Activated CD4-positive, alpha-beta T cell treated with anti-CD3 and anti-CD28 coated beads, Interleukin-2, amount 50 U/mL, for 24 hours (primary cell): ENCODE results near the gene VSIG4.

Experiments
- DNase-seq, 2 donors: peaks; one replicate each; pipeline ENCODE4 v3.0.0-alpha.2; 2020; ENCODE audit warnings: low read depth in 1 of 2, low spot score in 1 of 2

The VSIG4 gene

DNA sequence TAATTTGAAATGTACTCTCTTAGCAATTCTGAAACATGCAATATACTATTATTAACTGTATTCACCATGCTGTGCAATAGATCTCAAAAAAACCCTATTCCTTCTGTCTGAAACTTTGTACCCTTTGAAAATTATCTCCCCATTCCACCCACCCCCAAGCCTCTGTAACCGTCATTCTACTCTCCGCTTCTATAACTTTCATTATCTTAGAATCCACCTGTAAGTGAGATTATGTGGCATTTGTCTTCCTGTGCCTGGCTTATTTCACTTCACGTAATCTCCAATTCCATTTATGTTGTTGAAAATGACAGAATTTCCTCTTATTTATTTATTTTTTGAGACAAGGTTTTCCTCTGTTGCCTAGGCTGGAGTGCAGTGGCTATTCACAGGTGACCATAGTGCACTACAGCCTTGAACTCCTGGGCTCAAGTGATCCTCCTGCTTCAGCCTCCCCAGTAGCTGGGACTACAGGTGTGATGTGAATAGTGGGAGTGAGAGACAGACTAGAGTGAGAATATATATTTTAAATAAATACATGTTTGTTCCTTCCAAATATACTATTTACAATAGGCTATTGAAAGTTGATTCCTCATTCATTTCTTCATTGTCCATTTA is 30.5 kb downstream of the VSIG4 start:
- no peak for DNase-seq

DNA sequence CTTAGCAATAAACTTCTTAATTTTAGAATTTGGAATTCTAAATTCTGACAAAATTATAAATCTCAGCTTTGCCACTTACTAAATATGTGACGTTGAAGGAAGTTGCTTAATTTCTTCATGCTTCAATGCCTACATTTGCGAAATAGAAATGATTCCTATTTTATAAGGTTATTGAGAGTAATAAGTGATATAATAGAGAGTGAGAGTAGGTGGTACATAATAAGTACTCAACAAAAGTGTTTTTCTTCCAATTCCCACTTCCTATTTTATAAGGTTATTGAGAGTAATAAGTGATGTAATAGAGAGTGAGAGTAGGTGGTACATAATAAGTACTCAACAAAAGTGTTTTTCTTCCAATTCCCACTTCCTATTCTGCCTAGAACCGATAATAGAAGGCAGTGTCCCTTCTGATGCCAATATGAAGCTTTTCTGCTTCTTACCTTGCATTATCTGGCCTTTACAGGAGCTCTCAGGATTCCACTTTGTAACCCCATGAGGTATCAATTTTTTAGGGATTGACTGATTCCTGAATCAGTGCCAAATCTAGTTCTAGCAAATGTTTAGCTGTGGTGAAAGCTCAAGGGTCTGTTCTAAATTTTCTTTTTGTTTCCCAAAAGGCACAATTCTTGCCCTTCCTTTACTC is 31.4 kb downstream of the VSIG4 start:
- DNase-seq, result no peak

DNA sequence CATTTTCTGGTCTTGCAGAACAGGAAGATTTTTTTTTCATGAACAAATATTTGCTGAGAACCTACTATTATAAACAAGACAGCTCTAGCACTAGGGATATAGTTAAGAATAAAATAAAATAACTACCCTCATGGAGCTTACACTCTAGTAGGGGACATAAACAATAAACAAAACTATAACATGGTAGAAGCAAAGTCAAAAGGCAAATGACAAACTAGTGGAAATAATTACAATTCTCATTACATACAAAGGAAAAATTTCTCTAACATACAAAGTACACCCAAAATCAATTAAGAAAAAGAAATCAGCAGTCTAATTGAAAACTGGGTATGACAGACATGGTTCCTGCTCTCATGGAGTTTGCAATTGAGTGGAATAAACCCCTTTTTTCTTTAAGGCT is 32.0 kb downstream of the VSIG4 start:
- DNase-seq, result no peak

DNA sequence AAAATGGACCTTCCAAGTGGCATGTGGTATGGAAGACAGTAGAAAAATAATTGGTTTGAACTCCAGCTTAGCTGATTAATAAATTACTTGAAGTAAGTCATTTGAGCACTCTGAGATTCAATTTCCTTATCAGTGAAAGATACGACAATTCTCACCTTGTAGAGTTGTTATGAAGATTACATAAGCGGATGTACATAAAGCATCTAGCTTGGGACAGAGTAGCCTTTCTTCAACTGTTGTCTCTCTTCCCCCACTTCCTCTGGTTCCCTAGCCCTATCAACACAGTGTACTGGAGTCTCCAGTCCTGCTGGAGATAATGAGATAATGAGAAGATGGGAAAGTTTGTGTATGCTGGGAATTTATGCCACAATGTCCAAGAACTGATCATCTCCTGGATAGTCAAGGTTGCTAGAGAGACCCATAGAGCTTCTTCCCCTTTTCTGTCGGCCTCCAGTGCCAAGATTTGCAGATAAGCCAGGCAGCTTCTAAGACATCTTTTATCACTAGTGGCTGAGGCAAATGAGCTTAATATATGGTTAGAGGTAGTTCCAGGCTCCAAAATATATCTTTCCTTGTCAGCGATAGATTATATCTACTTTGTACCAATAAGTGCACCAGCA is 33.9 kb downstream of the VSIG4 start:
- no peak for DNase-seq

DNA sequence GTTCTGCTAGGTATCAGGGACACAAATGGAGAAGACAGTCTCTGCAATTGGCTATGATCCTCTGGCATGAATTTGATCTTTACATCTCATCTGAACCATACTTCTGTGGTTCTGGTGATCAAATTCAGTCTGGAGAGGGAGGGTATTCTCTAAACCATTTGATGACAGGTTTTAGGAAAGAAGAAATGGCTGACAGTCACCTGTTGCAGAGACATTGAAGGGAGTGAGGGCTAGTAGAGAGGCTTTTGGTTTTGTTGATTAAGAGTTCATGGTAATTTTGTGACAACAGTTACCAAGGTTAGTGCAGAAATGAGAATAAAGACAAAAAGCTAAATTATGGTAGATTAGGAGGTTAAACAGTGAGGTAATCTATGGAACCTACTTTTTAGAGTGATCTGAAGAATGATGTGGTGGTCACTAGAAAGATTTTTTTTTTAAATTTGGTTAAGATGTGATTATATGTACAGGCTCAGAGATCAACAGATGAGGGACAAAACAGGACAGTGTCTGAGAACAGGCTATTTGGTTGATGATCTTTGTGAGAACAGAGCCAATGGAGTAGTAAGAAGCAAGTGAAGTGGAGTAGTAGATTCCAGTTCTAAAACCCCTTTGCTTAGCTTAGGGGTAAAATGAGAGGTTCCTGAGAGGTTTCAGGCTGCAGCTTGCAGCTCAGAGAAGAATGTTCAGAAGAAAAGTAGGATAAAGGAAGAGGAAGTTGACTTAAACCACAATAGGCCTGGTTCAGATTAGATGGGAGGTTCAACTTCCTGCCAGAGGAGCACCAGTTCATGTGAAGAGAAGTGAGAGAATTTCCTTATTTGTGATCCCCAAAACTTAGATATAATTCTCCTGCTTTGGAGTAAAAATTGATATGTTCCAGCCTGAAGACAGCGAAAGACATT is 34.7 kb downstream of the VSIG4 start:
- no peak for DNase-seq

DNA sequence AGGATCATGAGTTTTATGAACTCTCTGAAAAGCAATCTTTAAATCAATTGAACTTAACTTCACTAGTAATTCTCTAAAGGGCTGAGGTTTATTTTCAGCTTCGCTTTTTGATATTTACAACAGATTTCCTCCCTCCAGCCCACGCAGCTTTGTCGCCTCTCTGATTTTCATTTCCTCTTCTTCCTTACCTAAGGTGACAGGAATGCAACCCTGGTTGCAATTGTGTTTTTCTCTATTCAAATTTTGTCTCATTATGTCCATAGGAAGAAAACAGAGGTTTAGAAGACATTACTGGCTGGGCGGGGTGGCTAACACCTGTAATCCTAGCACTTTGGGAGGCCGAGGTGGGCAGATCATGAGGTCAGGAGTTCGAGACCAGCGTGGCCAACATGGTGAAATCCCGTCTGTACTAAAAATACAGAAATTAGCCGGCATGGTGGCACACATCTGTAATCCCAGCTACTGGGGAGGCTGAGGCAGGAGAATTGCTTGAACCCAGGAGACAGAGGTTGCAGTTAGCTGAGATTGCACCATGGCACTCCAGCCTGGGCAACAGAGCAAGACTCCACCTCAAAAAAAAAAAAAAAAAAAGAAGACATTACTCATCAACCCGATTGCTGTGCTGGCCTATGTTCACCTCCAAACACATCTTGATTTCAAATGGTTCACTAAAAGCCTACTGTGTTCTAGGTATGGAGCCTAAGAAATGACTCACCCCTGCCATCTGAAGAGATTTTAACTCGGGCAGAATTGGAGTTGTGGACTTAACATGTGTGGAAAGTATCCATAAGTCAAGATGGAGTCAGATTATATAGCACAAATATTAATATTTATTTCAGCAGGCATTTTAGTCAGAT is 36.8 kb downstream of the VSIG4 start:
- no peak for DNase-seq

DNA sequence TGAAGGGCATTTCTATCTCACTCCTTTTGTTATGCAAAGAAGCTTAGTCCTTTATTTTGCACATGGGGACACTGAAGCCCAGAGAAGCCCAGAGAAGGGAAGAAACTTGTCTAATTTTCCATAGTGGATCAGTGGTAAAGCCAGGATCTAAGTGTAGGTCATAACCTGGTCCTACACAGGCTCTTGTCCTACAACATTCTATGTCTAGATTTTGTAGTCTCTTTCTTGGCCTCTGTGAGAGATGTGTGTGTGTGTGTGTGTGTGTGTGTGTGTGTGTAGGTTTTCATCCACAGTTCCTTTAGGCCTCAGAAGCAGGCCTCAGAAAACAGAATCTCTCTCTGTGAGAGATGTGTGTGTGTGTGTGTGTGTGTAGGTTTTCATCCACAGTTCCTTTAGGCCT is 38.3 kb downstream of the VSIG4 start:
- no peak for DNase-seq

DNA sequence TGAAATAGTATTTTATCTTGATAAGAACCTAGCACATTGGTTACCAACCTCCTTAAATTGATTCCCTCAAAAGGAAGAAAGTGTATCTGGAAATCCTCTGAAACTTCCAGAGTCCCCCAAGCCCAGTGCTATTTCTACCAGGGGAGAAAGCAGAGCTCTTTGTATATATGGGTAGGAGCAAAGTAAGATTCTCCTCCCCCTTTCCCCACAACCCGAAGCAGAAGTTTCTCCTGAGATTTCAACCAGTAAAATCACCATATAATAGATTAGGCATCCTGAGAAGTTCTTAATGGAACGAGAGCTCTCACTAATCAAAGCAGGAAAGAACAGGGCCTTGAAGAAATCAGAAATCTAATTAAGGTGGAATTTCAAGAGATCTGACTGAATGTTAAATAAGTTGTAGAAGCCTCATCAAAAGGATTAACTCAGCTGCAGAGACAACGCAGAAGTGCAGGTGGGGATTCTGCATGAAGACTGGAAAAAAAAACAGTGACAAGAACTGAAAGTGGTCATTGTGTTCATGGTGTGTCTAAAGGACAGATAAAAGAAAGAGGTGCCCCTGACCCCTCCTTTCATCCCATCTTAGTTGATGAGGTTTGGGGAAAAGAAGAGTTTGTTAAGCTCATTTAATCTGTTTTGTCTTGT is 39.1 kb downstream of the VSIG4 start:
- DNase-seq, result no peak

DNA sequence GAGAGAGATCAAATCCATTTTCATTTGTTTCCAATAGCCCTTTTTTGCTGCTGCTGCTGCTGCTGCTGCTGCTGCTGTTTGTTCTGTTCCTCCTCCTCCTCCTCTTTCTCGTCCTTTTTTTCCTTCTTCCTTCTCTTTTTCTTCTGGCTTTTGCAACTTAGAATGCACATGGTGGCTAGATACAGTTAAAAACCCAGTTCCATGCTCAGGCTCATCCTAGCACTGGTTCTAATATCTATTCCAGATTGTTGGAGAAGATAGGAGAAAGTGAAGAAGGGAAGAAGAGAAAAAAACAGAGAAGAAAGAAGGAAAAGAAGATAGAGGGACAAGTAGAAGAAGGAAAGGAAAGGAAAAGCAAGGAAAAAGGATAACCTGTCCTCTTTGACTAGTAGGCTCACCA is 39.7 kb downstream of the VSIG4 start:
- DNase-seq, result no peak

DNA sequence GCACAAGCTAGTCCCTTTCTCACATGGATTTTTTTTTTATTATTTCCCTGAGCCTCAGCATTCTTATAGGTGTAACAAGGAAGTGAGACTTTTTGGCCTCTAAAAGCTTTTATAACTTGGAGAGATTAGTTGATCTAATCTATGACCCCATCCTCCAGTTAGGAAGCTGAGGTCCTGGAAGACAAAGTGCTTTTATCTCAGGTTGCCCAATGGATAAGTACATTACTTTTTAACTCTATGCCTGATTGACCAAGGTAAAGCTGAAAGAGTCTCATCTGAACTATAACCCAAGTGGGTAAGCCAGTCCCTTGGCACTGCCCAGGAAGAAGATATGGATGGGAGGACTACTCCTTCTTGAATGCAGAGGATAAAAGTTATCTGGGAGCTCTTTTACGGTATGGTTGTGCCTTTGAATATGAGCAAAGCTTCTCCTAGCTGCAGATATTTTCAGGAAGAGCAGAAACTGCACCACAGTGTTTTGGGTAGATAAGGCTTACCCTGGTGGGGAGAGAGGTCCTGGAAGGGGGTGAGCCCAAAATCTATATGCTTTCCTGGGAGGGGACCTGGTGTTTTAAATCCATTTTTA is 40.2 kb downstream of the VSIG4 start:
- no peak for DNase-seq

DNA sequence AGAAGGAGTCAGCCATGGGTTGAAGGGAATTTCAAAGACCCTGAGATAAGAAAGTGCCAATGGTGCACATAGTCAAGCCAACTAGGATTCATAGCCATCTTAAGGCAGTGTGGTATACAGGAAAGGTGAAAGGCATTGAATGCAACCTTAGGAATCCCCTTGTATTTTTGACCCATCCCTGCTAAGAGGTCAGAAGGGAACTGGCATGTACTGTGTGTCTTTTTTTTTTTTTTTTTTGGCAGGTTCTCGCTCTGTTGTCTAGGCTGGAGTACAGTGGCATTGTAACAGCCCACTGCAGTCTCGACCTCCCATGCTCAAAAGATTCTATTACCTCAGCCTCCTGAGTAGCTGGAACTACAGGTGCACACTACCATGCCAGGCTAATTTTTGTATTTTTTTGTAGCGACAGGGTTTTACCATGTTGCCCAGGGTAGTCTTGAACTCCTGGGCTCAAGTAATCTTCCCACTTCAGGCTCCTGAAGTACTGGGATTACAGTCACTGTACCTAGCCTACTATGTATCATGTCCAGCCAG is 40.8 kb downstream of the VSIG4 start:
- no peak for DNase-seq

DNA sequence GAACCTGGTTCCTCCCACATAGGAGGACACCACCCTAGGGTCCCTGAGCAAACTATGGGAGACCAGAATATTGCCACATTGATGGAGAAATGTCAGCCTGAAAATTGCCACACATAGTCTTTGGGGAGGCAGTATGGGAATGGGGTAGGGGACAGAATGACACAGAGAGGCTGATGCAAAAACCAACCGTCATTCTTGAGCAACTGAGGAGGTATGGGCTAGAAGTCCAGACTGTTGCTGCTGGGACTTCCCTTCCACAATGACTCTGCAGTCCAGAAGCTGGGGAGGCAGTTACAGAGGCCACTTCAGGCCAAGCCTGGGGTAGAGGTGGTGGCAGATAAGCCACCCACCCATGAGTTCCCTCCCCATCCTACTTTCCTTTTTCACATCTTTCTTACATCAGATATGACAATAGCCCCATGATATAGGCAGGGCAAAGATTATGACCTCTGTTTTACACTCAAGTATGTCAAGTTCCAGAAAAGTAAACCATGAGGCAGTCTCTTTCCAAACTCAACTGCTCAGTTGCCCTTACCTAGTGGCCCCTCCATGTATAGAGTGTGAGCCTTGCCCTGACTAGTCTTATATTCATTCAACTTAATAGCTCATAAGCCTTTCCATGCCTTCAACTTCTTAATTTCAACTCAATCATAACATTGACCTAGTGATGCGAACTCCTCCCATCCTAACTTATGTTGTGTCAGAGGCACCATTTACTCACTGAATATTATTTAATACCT is 41.7 kb downstream of the VSIG4 start:
- DNase-seq, result no peak

DNA sequence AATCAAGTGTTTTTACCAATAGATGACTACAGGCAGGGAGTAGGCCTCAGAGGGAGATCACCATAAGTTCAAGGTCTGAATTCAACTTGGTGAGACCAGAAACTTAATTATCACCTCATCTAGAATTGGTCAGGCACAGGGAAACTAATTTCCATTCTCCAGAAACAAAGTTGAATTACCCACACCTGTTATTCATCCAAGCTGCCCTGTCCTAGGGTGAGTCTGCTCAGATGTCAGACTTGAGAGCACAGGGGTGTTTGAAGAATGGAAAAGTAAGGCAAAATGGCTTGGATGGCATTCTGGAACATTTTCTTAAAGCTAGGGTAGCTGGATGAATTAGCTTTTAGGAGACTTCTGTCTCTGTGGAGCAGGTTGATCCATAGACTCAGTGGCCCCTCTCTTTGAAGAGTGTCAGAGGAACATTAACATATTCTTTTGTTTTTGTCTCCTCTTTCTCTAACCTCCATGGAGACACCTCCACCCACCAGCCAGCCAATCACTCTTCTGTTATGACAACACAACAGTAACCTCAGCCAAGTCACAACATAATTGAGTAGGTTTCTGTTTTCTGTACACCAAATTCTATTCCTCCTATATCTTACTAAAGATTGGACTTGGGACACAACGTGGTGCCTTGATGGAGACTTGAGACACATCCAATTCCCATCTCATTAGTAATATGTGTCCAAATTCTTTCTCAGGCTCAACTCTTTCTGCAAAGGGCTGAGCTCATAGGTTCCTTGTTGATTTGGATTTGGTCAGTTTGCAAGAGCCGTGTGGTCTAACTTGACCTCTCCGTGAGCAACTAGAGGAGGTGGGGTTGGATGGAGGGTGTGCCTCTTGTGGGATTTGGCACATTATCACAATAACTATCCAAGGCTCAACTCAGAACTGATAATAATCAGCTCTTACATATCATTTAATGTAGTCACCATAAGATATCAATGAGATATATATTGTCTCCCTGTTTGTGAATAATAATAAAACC is 45.1 kb downstream of the VSIG4 start:
- no peak for DNase-seq

DNA sequence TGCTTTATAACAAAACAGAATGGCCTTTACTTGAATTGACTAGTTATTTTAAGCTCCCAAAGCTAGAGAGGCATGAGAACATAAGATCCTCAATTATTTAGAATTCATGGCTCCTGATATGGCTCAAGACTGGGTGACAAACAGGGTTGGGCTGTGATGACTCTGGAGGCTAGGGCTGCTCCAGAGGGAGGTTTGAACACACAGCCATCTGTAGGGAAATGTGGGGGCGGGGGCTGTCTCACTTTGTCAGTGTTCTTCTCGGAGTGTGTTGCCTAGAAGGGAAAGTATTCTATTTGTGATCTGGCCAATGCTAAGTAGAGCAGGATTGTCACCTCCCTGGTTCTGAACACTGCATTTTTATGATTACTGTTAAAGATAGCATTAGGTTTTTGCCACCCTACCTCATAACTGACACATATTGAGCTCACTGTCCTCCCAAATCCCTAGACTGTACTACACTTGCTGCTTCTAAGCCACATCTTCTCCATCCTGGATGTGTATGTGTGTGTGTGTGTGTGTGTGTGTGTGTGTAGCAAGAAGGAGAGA is 45.9 kb downstream of the VSIG4 start:
- no peak for DNase-seq

DNA sequence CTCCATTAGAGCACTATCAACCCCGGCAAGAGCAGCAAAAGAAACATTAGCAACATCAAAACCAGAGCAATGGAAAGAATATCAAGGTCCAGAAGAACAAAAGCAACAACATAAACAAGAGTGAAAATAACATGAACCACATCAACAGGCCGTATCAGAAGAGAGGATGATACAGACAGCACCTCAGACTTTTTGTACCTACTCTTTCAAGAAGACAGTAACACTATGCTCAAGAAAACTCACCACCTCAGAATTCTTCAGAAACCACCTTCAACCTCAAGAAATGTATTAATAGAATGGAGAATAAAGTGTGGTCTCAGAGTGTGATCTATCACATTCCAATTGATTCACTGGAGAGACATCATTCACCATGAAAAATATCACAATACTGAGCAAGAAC is 46.5 kb downstream of the VSIG4 start:
- no peak for DNase-seq

DNA sequence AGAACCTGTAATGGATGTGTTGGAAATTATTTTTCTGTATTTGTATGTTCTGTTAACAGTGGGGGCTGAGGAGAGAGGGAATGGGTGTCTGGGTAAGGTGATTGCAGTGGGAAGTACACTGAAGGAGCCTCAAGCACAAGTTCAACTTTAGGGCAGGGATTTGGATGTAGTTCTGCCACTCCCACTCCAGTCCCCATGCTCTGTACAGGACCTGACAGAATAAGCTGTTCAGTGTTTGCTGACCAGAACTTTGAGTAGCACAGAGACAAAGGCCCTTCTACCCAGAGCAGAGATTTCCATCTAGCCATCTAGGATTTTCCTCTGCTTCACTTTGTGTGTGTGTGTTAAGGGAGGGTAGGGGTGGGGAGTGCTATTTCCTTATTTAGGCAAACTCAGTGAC is 49.2 kb downstream of the VSIG4 start:
- DNase-seq, result no peak

DNA sequence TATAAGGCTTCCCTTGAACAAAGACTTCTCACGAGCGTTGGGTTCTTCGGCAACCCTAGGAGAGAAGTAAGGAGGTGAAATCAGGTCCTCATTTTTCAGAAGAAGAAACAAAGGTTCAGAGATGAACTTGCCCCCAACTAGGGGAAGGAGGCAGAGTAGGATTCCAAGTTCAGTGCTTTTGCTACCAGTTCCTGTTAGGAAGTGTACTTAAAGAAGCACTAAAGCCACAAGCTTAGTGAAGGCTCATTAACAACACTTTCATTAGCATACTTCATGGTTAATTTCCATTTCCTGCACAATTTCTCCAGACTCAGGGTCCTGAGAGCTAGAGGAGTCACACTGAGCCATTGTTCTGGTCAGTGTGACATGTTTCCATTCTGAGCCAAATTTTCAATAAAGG is 52.1 kb downstream of the VSIG4 start:
- no peak for DNase-seq
